D721Med (cell line): ENCODE measurements around the gene KIZ.

Source experiments
- DNase-seq: peaks from one replicate; pipeline ENCODE4 v3.0.0; 2011; ENCODE audit warnings: low spot score; ENCODE audit not compliant: insufficient read length
- FAIRE-seq: peaks from 2 replicates; lab custom pipeline; 2011; peaks lifted over from hg19 to GRCh38; lab: Jason Lieb, UNC
- TF ChIP-seq, protein P1 (sequence below): IDR thresholded peaks from 2 replicates; pipeline ENCODE4 v1.5.1; 2012; ENCODE audit warnings: mild to moderate bottlenecking, control low read depth; ENCODE audit not compliant: insufficient read depth; ENCODE audit errors: missing control alignments

Gene KIZ

DNA sequence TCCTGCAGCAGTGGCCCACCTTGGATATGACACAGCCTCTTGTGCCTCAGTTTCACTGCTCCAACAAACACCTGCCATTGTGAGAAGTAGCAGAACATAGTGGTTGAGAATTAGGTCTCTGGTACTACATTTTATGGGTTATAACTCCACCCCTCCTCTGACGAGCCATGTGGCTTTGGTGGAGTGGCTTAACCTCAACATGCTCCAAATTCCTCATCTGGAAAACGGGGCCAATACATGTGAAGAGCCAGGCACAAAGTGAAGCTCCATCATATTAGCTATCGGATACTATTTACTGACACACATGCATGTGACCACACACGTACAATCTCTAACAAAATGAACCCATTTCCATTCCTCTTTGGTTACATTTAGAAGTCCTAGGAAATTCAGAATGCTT lies 8.4 kb upstream of the KIZ start:
- TF ChIP-seq, protein P1, sequence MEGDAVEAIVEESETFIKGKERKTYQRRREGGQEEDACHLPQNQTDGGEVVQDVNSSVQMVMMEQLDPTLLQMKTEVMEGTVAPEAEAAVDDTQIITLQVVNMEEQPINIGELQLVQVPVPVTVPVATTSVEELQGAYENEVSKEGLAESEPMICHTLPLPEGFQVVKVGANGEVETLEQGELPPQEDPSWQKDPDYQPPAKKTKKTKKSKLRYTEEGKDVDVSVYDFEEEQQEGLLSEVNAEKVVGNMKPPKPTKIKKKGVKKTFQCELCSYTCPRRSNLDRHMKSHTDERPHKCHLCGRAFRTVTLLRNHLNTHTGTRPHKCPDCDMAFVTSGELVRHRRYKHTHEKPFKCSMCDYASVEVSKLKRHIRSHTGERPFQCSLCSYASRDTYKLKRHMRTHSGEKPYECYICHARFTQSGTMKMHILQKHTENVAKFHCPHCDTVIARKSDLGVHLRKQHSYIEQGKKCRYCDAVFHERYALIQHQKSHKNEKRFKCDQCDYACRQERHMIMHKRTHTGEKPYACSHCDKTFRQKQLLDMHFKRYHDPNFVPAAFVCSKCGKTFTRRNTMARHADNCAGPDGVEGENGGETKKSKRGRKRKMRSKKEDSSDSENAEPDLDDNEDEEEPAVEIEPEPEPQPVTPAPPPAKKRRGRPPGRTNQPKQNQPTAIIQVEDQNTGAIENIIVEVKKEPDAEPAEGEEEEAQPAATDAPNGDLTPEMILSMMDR = no peak
- no peak for FAIRE-seq

DNA sequence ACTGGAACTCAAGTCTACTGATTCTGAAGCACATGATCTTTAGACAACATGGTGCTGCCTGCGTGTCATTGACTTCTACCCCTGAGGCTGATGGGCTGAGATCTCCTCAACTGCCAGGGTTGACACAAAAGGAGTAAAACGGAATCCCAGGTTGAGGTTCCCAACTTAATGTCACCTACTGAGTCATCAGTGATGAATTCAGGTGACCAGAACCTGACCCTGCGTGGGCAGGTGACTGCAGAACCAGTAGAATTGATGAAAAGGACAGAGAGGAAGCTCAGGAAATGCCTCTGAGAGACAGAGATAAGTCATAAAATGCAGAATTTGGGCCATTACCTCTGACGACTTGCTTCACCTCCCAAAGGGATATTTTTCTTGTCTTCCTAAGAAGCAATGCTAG lies 7.7 kb upstream of the KIZ start:
- TF ChIP-seq, protein P1 = no peak
- no peak for FAIRE-seq
- DNase-seq = no peak

More for the DNA sequence above, 8.4 kb upstream of the KIZ start:
- DNase-seq = no peak

DNA sequence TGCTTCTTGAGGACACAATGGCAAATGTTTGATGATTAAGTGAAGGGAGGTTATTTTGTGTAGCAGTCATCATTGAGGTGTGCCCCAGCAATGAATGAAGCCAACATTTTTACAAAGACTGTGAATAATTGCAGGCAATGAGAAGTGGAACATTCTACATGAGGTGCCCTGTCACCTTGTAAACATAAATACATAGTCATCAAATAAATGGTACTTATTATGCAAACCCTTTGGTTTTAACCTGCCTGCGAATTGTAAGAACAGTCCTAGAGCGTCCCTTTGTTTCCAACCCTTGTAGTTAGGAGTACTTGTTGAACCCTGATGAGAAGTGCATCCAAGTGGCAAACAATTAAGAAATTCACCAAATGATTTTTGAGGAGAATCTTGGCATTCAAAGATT lies 7.1 kb upstream of the KIZ start:
- TF ChIP-seq, protein P1 = no peak
- FAIRE-seq = no peak
- DNase-seq = no peak

DNA sequence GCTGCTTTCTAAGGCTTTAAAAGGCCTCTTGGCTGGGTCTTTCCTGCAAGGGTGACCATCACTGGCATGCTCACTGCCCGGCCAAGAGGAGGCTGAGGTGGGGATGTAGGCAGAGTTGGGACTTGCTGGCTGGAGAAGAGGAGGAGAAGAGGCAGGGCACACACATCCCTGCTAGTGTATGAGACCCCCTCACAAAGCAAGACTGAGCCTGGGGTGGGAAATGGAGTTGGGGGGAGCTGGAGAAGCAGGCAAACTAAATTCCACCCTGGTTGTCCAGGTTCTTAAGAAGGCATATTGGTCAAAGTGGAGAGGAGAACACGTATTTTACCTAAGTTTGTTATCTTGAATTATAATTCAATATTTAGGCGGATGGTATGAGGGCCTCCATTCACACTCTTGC lies 1.7 kb upstream of the KIZ start:
- TF ChIP-seq, protein P1 = no peak
- DNase-seq (no peak), FAIRE-seq (no peak)

DNA sequence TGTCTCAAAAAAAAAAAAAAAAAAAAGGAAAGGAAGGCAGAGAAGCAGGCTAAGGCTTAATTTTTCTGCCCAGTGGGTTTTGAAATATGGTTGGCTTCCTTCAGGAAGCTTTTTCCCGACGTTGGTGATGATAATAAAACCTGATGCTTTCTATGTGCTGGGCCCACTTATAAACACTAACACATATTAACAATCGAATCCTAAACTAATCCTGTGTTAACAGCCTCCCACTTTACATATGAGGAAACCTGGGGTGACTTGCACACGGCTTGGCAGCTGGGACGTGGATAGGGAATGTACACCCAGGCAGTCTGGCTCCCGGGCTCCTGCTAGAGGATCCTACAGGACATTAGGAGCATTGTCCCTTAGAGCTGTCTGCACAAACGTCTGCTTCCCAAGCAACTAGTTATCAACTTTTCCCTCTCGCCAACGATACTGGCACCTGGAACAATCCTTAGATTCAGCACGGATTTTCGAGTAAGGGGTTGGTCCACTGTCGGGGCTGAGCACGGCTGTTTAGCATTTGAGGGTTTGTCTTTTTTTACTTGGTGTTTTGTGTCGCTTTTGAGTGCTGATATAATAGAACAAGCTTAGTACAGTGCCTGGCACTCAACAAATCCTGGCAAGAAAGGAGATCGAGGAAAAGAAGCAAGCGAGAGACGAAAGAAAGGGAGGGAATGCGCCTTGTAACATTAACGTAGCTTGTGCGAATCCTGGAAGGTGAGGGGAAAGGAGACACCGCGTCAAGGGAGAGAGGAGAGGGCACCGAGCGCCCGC lies 622 bp upstream of the KIZ start:
- no peak for FAIRE-seq
- TF ChIP-seq, protein P1 = no peak
- DNase-seq = no peak

DNA sequence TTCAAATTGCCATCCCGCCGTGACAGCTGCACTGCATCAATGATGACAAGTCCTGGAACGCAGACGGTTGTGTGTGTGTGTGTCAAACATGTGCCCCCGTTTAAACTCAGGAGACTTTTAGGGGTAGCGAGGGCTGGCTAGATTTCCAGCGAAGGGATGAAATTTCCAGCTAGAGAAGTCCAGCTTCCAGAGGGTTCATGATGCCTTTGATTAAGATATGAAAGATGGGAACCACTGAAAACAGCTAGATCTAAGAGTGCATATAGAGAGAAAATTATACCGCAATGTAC lies 644 bp downstream of the KIZ start:
- TF ChIP-seq, protein P1 = no peak
- no peak for FAIRE-seq
- DNase-seq = no peak

DNA sequence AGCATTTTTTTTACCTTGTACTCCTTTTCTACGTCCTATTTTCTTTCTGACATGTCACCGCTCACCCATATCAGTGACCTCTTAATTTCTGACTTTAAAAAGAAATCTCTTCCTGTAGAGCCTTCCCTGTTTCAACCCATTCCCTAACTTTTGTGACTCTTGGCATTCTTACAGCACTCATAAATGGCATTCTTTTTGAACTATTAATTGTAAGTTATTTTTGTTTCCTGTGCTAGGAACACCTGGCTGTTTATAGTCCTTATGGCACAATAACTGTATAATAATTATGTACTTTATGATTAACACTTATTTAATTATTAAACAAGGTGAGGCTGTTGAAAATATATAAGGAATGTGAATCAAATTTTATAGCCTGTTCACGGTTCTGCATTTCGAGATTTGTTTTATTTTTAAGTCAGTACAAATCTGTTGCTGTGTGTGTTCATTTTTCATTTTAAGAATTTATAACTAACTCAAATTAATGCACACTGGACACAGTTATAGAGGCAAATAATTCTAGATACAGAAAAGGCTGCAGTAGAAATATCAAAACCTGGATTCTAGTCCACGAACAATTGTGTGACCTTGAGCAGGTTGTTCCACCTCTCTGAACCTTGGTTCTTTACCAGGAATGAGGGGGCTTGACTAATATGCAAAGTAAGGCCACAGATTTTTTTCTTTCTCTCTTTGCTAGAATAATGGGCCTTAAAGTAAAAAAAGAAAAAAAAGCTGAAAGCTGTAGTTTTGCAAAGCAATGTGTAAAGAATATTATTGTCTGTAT lies 1.5 kb downstream of the KIZ start:
- TF ChIP-seq, protein P1 = no peak
- DNase-seq = no peak
- no peak for FAIRE-seq
